Measurements from ENCODE around the gene PDE10A. TPM values are rescaled to one million over a fixed set of nuclear protein-coding genes. Genes with fewer than 3 reads are reported as not detected.
"Not testable (repeated sequence)": the region's sequence is repeated elsewhere in the genome, so short reads cannot be mapped to it uniquely, and the experiment has no call there.

The PDE10A gene
- total RNA-seq, 4 donors from 2014 or later, result 0.59 to 3.1 (median 2.0) TPM

GRCh38 chr6:165478581-165478980, 184.5 kb downstream of the PDE10A start:
- Histone ChIP-seq H3K4me3 (no peak overlapping the region), H3K27me3 (no peaks in the 10 kb centered on the region), H3K9me3 (no peaks in the 10 kb centered on the region), H3K4me1 (no peaks in the 10 kb centered on the region), H3K36me3 (no peaks in the 10 kb centered on the region), H3K27ac (no peak overlapping the region)
- no peak for TF ChIP-seq POLR2A (IDR thresholded peaks at IDR 0.05)
- TF ChIP-seq POLR2AphosphoS5 (IDR thresholded peaks at IDR 0.05), result no peak
- TF ChIP-seq CTCF (IDR thresholded peaks at IDR 0.05), result no peak
- TF ChIP-seq EP300 (IDR thresholded peaks at IDR 0.05), result no peak
- WGBS, result 92% methylated on average over 1 of the region's 1 CpG
- DNase-seq (ENCODE audit: low spot score in 2 of 2), result no peak

- Histone ChIP-seq H3K36me3 (no peaks in the 10 kb centered on the region), H3K4me1 (no peaks in the 10 kb centered on the region), H3K9me3 (peaks cover 5% of the 10 kb centered on the region), H3K27me3 (no peaks in the 10 kb centered on the region), H3K27ac (no peak overlapping the region), H3K4me3 (no peak overlapping the region)
- no peak for TF ChIP-seq EP300 (IDR thresholded peaks at IDR 0.05)
- WGBS, result 94% methylated on average over 4 of the region's 4 CpGs
- no peak for DNase-seq (ENCODE audit: low spot score in 2 of 2)
These were observed 193.6 kb downstream of the PDE10A start for GRCh38 chr6:165469483-165469882.

- Histone ChIP-seq H3K27me3 (no peaks in the 10 kb centered on the region), H3K9me3 (peaks cover 6% of the 10 kb centered on the region), H3K4me3 (no peak overlapping the region), H3K27ac (no peak overlapping the region), H3K36me3 (no peaks in the 10 kb centered on the region), H3K4me1 (no peaks in the 10 kb centered on the region)
- no peak for TF ChIP-seq CTCF (IDR thresholded peaks at IDR 0.05)
- no peak for TF ChIP-seq POLR2AphosphoS5 (IDR thresholded peaks at IDR 0.05)
- TF ChIP-seq POLR2A (IDR thresholded peaks at IDR 0.05), result no peak
- no peak for TF ChIP-seq EP300 (IDR thresholded peaks at IDR 0.05)
- 86% methylated on average over 9 of the region's 9 CpGs for whole genome bisulfite sequencing
- DNase-seq (ENCODE audit: low spot score in 2 of 2), result no peak
These were observed 194.5 kb downstream of the PDE10A start for GRCh38 chr6:165468340-165469235.

- H3K4me1 ChIP-seq; H3K27ac ChIP-seq; H3K4me3 ChIP-seq; DNase-seq (ENCODE audit: low spot score in 2 of 2); H3K9me3 ChIP-seq; H3K27me3 ChIP-seq; H3K36me3 ChIP-seq: not testable (repeated sequence)
- 94% methylated on average over 6 of the region's 6 CpGs for WGBS
These were observed 199.5 kb downstream of the PDE10A start for GRCh38 chr6:165463499-165463898.

GRCh38 chr6:165459605-165460301, 203.3 kb downstream of the PDE10A start:
- DNase-seq (ENCODE audit: low spot score in 2 of 2); H3K4me3 ChIP-seq; H3K4me1 ChIP-seq; H3K9me3 ChIP-seq; H3K36me3 ChIP-seq; H3K27me3 ChIP-seq; H3K27ac ChIP-seq: not testable (repeated sequence)
- WGBS, result 19% methylated on average over 12 of the region's 12 CpGs

GRCh38 chr6:165458134-165458533, 204.9 kb downstream of the PDE10A start:
- Histone ChIP-seq H3K36me3 (no peaks in the 10 kb centered on the region), H3K27me3 (no peaks in the 10 kb centered on the region), H3K27ac (no peak overlapping the region), H3K9me3 (no peaks in the 10 kb centered on the region), H3K4me3 (no peak overlapping the region), H3K4me1 (no peaks in the 10 kb centered on the region)
- 84% methylated on average over 6 of the region's 6 CpGs for WGBS
- TF ChIP-seq POLR2AphosphoS5 (IDR thresholded peaks at IDR 0.05) (no peak), CTCF (IDR thresholded peaks at IDR 0.05) (no peak), EP300 (IDR thresholded peaks at IDR 0.05) (no peak), POLR2A (IDR thresholded peaks at IDR 0.05) (no peak)
- DNase-seq (ENCODE audit: low spot score in 2 of 2), result no peak

Data from suprapubic skin (tissue), 4 donors.